ENCODE results near the gene TMEM125. TPM values are rescaled to one million over a fixed set of nuclear protein-coding genes. Genes with fewer than 3 reads are reported as not detected.

Gene TMEM125
- total and polyA plus RNA-seq, 9 of the 15 experiments (the other 6 are each of a cell fraction or from before 2014, with no cell fraction given): 0.07 to 0.08 TPM; not detected in 7

DNA sequence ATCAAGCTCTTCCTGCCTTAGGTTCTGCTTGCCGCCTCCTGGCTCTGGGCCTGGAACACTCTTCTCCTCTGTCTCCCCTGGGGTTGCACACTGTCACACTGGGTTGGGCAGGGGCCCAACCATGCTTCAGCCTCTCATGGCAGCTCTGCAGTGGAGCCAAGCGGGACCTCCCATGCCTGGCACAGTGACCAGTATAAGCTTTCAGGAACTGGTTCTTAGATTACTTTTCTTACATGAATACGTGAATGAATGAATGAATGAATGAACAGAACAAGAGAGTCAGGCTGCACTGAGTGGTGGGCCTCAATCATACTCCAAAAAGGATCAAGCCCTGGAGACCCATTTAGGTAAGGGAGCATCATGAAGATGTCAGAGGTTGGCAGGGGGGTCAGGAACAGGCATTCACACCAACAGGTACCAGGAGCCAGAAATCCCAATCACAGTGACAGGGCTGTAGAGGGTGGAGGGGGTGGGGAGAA, 30.8 kb upstream of the TMEM125 start:
- POLR2A ChIA-PET: interaction anchor here (0.6 to 1.4 kb wide), 4 partner anchors 70 to 597 kb away, joined by 3 to 4 read pairs (median 3); no protein-coding TSS in a partner anchor
- Histone ChIP-seq H3K4me3 (no peak overlapping the region), H2AFZ (ENCODE audit: low read depth, low read length) (no peak overlapping the region)

More for the DNA sequence above, 30.8 kb upstream of the TMEM125 start:
- Histone ChIP-seq H3K27me3 (ENCODE audit: control insufficient read depth in 2 of 2, insufficient read depth in 2 of 2, low read length in 2 of 2) (peaks cover 20 to 63% of the 10 kb centered on the region in 2 experiments), H3K79me2 (ENCODE audit: control insufficient read depth, insufficient read depth, low read length) (no peaks in the 10 kb centered on the region), H4K20me1 (replicated peaks; ENCODE audit: control insufficient read depth, insufficient read depth, low read length) (peaks cover 5% of the 10 kb centered on the region; the same call in 1 of the 2 replicates), H3K9ac (ENCODE audit: insufficient read depth in 1 of 2, low read depth in 2 of 2, low read length in 2 of 2) (no peak overlapping the region), H3K4me2 (ENCODE audit: insufficient read depth, low read length) (no peak overlapping the region), H3K9me3 (replicated peaks; ENCODE audit: control insufficient read depth, insufficient read depth, low read depth, low read length) (no peaks in the 10 kb centered on the region), H3K27ac (ENCODE audit: extremely low read depth, low read depth, low read length) (no peak overlapping the region), H3K36me3 (ENCODE audit: control insufficient read depth, insufficient read depth, low read length) (no peaks in the 10 kb centered on the region), H3K9me1 (ENCODE audit: control insufficient read depth, insufficient read depth, low read length) (no peaks in the 10 kb centered on the region), H3K4me1 (replicated peaks in 1 of 2; ENCODE audit: control insufficient read depth in 2 of 2, insufficient read depth in 2 of 2, low read length in 2 of 2) (no peaks in the 10 kb centered on the region)
- no peak for FAIRE-seq
- TF ChIP-seq MAFF (IDR thresholded peaks at IDR 0.05; ENCODE audit: low read length): no peak
- no peak for TF ChIP-seq PHF20 (IDR thresholded peaks at IDR 0.05; ENCODE audit: partially characterized antibody)
- TF ChIP-seq, protein P1, sequence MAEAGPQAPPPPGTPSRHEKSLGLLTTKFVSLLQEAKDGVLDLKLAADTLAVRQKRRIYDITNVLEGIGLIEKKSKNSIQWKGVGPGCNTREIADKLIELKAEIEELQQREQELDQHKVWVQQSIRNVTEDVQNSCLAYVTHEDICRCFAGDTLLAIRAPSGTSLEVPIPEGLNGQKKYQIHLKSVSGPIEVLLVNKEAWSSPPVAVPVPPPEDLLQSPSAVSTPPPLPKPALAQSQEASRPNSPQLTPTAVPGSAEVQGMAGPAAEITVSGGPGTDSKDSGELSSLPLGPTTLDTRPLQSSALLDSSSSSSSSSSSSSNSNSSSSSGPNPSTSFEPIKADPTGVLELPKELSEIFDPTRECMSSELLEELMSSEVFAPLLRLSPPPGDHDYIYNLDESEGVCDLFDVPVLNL (CRISPR knock-in tag; IDR thresholded peaks at IDR 0.05; ENCODE audit: low read depth): no peak
- no peak for TF ChIP-seq ZNF561 (CRISPR knock-in tag; conservative IDR thresholded peaks at IDR 0.05)
- peak; percentile 61; the same call in 1 of the 2 replicates for TF ChIP-seq ZNF24 (IDR thresholded peaks at IDR 0.05)
- 15% methylated on average over 3 of the region's 3 CpGs for WGBS (ENCODE audit: insufficient coverage, low coverage, missing lambda C conversion rate)
- BruUV-seq (replicated peaks): no TSS peak
- no peak for DNase-seq (ENCODE audit: extremely low read depth in 1 of 4, low spot score in 3 of 4)
- intact Hi-C loops (cut with micrococcal nuclease): loop anchor here (1.0 to 2.0 kb wide), 2 partner anchors 120 to 175 kb away; partner anchors contain the start of gene CDC20
- in situ Hi-C loops (cut with MboI): loop anchor here (10.0 kb wide), 1 partner anchor 696 kb away; the partner anchor contains the start of gene ARTN
- ATAC-seq: no peak
- CTCF ChIA-PET (ENCODE audit: low intra/inter-chr PET ratio): interaction anchor here (1.9 kb wide), 1 partner anchor 119 kb away, joined by 9 read pairs; the partner anchor contains the start of gene CDC20
